ENCODE measurements around the gene SERPINB7.
A peak's percentile ranks its signal among the peaks of the same experiment; 100 is the strongest.

Gene SERPINB7

GRCh38 chr18:63787673-63788072, 12.5 kb downstream of the SERPINB7 start:
- DNase-seq (ENCODE audit: low read depth, low spot score), result no peak

GRCh38 chr18:63788447-63789096, 13.4 kb downstream of the SERPINB7 start:
- peak; percentile 26 for DNase-seq (ENCODE audit: low read depth, low spot score)

GRCh38 chr18:63789327-63789726, 14.1 kb downstream of the SERPINB7 start:
- DNase-seq (ENCODE audit: low read depth, low spot score), result no peak

GRCh38 chr18:63795606-63796005, 20.4 kb downstream of the SERPINB7 start:
- no peak for DNase-seq (ENCODE audit: low read depth, low spot score)

- no peak for DNase-seq (ENCODE audit: low read depth, low spot score)
Measured at GRCh38 chr18:63799189-63799588, 24.0 kb downstream of the SERPINB7 start.

GRCh38 chr18:63801343-63801742, 26.1 kb downstream of the SERPINB7 start:
- DNase-seq (ENCODE audit: low read depth, low spot score), result no peak

- no peak for DNase-seq (ENCODE audit: low read depth, low spot score)
Measured at GRCh38 chr18:63808125-63808524, 32.9 kb downstream of the SERPINB7 start.

GRCh38 chr18:63817441-63818051, 42.3 kb downstream of the SERPINB7 start:
- no peak for DNase-seq (ENCODE audit: low read depth, low spot score)

- DNase-seq (ENCODE audit: low read depth, low spot score), result no peak
Measured at GRCh38 chr18:63818212-63818611, 43.0 kb downstream of the SERPINB7 start.

- DNase-seq (ENCODE audit: low read depth, low spot score), result no peak
Measured at GRCh38 chr18:63819786-63820185, 44.6 kb downstream of the SERPINB7 start.

GRCh38 chr18:63820694-63821093, 45.5 kb downstream of the SERPINB7 start:
- no peak for DNase-seq (ENCODE audit: low read depth, low spot score)

- no peak for DNase-seq (ENCODE audit: low read depth, low spot score)
Measured at GRCh38 chr18:63823516-63824219, 48.5 kb downstream of the SERPINB7 start.

- DNase-seq (ENCODE audit: low read depth, low spot score), result no peak
Measured at GRCh38 chr18:63824220-63824525, 49.0 kb downstream of the SERPINB7 start.

GRCh38 chr18:63828120-63828519, 52.9 kb downstream of the SERPINB7 start:
- DNase-seq (ENCODE audit: low read depth, low spot score), result no peak

GRCh38 chr18:63828656-63829055, 53.4 kb downstream of the SERPINB7 start:
- DNase-seq (ENCODE audit: low read depth, low spot score), result no peak

GRCh38 chr18:63829886-63830285, 54.7 kb downstream of the SERPINB7 start:
- DNase-seq (ENCODE audit: low read depth, low spot score), result no peak

GRCh38 chr18:63831080-63831788, 56.0 kb downstream of the SERPINB7 start:
- DNase-seq (ENCODE audit: low read depth, low spot score), result no peak

- DNase-seq (ENCODE audit: low read depth, low spot score), result no peak
Measured at GRCh38 chr18:63832470-63832869, 57.3 kb downstream of the SERPINB7 start.

- no peak for DNase-seq (ENCODE audit: low read depth, low spot score)
Measured at GRCh38 chr18:63834471-63835113, 59.4 kb downstream of the SERPINB7 start.

GRCh38 chr18:63836456-63836855, 61.2 kb downstream of the SERPINB7 start:
- no peak for DNase-seq (ENCODE audit: low read depth, low spot score)

GRCh38 chr18:63837590-63837989, 62.4 kb downstream of the SERPINB7 start:
- DNase-seq (ENCODE audit: low read depth, low spot score), result no peak

- DNase-seq (ENCODE audit: low read depth, low spot score), result no peak
Measured at GRCh38 chr18:63843008-63843407, 67.8 kb downstream of the SERPINB7 start.

Measured in smooth muscle cell of the brain vasculature (primary cell).